ENCODE results near the gene DYRK2.

The DYRK2 gene

DNA sequence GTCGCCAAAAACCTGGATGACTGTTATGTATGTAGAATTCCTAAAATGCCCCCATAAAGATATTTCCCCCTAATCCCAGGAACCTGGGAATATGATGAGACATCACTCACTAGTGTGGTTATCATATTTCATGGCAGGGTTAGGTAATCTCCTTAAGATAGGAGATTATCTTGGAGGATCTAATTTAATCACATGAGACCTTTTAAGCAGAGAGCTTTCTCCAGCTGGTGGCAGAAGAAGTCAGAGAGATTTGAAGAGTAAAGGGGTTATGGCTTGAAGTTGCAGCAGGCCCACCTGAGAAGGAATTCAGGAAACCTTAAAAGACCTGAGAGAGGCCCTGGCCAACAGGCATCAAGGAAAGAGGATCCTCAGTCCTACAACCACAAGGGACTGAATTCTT, 53.6 kb downstream of the DYRK2 start:
- no peak for DNase-seq (ENCODE audit: low read depth in 2 of 2)

- no peak for DNase-seq (ENCODE audit: low read depth in 2 of 2)
Observed at GRCh38 chr12:67704071-67704470, 55.5 kb downstream of the DYRK2 start.

DNA sequence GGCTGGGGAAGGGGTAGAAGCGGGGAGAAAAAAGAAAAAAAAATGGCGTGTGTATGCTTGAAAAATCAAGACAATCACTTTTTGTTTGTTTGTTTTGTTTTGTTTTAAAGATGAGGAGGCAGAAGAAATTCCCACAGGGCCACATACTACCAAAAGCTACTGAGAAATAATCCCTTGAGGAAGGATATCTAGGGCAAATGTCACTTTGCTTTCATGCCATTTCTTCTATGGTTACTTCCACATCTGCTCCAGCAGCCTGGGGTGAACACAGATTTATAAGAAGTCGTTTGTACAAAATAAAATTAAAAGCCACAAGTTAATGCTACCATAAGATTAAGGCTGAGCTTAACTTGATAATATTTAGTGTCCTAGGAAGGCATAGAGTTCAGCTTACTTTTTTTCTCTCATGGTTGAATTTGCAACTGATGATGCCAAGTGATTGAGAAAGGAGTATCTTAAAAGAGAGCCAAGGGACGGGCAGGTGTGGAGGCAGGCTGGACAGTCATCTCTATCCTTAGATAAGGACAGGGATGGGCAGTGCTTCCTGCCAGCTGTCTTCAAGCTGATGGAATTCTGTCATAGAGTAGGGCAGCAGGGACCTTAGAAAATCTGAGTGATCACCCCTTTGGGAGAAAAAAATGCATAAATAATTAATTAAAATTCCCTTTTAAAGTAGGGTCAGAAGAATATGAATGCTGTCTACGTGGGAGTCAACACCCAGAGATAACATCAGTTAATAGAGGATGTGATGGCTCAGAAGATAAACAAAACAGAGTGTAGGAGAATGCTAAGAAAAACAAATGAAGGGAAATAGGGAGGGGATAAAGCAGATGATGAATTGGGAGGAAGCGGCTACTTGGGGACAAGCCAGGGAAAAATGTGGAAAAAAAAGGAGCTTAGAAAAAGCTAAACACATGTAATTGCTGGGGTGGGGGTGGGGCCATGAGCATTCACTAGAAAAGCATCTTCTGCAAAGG, 57.1 kb downstream of the DYRK2 start:
- DNase-seq (ENCODE audit: low read depth in 2 of 2), result no peak

DNA sequence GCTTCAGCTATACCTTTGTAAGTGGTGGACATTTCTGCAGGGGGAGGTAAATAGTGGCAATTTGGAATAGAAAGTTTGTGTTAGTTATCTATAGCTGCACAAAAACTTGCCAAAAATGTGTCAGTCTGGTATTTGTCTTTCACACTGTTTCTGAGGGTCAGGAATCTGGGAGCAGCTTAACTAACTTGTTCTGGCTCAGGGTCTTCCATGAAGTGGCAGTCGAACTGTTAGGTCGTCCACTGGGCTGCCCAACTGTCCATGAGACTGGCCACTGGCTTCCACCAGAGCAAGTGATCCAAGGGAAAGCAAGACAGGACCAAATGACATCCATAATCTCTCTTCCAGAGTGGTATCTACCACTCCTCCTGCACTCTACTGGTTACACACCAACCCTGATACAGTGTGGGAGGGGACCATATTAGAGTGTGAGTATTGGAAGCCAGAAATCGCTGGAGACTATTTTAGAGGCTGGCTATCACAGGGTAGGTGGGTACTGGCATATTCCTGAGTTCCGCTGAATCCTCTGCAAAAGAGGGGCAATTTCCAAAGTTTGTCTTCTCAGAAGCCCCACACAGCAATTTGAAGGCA, 60.9 kb downstream of the DYRK2 start:
- no peak for DNase-seq (ENCODE audit: low read depth in 2 of 2)

DNA sequence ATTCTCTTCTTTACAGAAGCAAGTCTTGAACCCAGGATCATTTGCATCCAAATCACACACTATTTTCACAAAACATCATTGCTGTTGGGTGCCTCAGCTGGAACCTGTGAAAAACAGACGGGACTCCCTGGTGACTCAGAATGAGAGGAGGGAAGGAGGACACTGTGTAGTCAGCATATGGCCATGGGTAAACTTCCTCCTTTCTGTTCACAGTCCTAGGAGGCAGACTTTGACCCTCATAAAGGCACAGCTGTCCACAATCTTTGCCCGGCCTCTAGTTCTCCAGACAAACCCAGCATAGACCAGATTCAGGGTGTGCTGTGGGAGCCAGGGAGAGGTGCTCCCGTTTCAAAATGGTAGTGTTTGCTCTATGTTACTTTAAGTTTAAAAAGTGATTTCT, 62.0 kb downstream of the DYRK2 start:
- no peak for DNase-seq (ENCODE audit: low read depth in 2 of 2)

GRCh38 chr12:67712011-67712410, 63.5 kb downstream of the DYRK2 start:
- no peak for DNase-seq (ENCODE audit: low read depth in 2 of 2)

GRCh38 chr12:67714648-67715047, 66.1 kb downstream of the DYRK2 start:
- no peak for DNase-seq (ENCODE audit: low read depth in 2 of 2)

All from stimulated activated CD4-positive, alpha-beta T cell treated with anti-CD3 and anti-CD28 coated beads, Interleukin-1b, Interleukin-23, amount 100 ng/mL, for 1 hour (primary cell).